ENCODE results near the gene COG5. TPM values are rescaled to one million over a fixed set of nuclear protein-coding genes. Genes with fewer than 3 reads are reported as not detected.

COG5 gene
- total and polyA plus RNA-seq, 4 donors = 4.1 to 27.1 (median 8.4) TPM

- Histone ChIP-seq H3K9ac (ENCODE audit: low read depth in 1 of 2, low read length in 2 of 2) (no peak overlapping the region), H3K4me1 (ENCODE audit: control insufficient read depth in 4 of 4, insufficient read depth in 4 of 4, low read length in 3 of 4) (peaks cover 0 to 3% (median under 1%) of the 10 kb centered on the region in 4 donors), H3K36me3 (ENCODE audit: control insufficient read depth in 4 of 4, insufficient read depth in 3 of 4, low read depth in 1 of 4, low read length in 3 of 4) (no peaks in the 10 kb centered on the region), H3K27me3 (ENCODE audit: control insufficient read depth in 4 of 4, insufficient read depth in 4 of 4, low read length in 3 of 4) (no peaks in the 10 kb centered on the region), H3K9me3 (ENCODE audit: control insufficient read depth in 4 of 4, low read length in 3 of 4) (no peaks in the 10 kb centered on the region), H3K4me3 (ENCODE audit: low read depth in 1 of 3, low read length in 3 of 3) (no peak overlapping the region), H3K27ac (ENCODE audit: low read depth in 1 of 2, low read length in 2 of 2) (no peak overlapping the region)
- TF ChIP-seq HNF4A (conservative IDR thresholded peaks at IDR 0.05) (no peak), REST (IDR thresholded peaks at IDR 0.05) (no peak)
- 56% methylated on average over 4 of the region's 4 CpGs for WGBS
- no peak for DNase-seq (ENCODE audit: low spot score)
Observed at GRCh38 chr7:107152011-107152410, 411.7 kb downstream of the COG5 start.

Small RNA genes lying within 50 kb of the gene (small RNA-seq; reads per million reads assigned to genes)
- gene AC002381.1 (not detected), gene RF01233 (not detected)

Other genes starting within 250 kb of the COG5 start
- gene GPR22, start 93.9 kb downstream of the COG5 start, total RNA-seq = not detected
- gene GPR22, start 93.9 kb downstream of the COG5 start, polyA plus RNA-seq = 1 to 10 TPM in 1 of 2 donors, not detected in 1; 2.1 TPM
- 1 to 10 TPM; 3.6 to 5.3 TPM for gene DUS4L, start 51 bp upstream of the COG5 start, total RNA-seq
- gene DUS4L, start 51 bp upstream of the COG5 start, polyA plus RNA-seq = 1 to 10 TPM; 1.9 to 3.4 TPM
- 10 to 100 TPM; 40.2 to 77.7 TPM for gene BCAP29, start 16.3 kb upstream of the COG5 start, total RNA-seq
- gene BCAP29, start 16.3 kb upstream of the COG5 start, polyA plus RNA-seq = 10 to 100 TPM; 19.5 to 33.5 TPM
- gene SLC26A4, start 96.9 kb upstream of the COG5 start, total RNA-seq = under 1 TPM; 0.19 to 0.25 TPM
- gene SLC26A4, start 96.9 kb upstream of the COG5 start, polyA plus RNA-seq = under 1 TPM in 1 of 2 donors, not detected in 1; 0.08 TPM
- 10 to 100 TPM in 1 of 2 donors, 1 to 10 TPM in 1; 9.0 to 17.0 TPM for gene CBLL1, start 180.2 kb upstream of the COG5 start, total RNA-seq
- 10 to 100 TPM in 1 of 2 donors, 1 to 10 TPM in 1; 5.2 to 10.9 TPM for gene CBLL1, start 180.2 kb upstream of the COG5 start, polyA plus RNA-seq
- under 1 TPM; under 0.01 to 0.19 TPM for gene SLC26A3, start 239.3 kb upstream of the COG5 start, total RNA-seq
- under 1 TPM; 0.09 to 0.49 TPM for gene SLC26A3, start 239.3 kb upstream of the COG5 start, polyA plus RNA-seq